ENCODE measurements around the gene CCDC87. TPM values are rescaled to one million over a fixed set of nuclear protein-coding genes. Genes with fewer than 3 reads are reported as not detected.

The CCDC87 gene
- total RNA-seq, 1 experiment from 2014 or later, result 1.1 TPM

DNA sequence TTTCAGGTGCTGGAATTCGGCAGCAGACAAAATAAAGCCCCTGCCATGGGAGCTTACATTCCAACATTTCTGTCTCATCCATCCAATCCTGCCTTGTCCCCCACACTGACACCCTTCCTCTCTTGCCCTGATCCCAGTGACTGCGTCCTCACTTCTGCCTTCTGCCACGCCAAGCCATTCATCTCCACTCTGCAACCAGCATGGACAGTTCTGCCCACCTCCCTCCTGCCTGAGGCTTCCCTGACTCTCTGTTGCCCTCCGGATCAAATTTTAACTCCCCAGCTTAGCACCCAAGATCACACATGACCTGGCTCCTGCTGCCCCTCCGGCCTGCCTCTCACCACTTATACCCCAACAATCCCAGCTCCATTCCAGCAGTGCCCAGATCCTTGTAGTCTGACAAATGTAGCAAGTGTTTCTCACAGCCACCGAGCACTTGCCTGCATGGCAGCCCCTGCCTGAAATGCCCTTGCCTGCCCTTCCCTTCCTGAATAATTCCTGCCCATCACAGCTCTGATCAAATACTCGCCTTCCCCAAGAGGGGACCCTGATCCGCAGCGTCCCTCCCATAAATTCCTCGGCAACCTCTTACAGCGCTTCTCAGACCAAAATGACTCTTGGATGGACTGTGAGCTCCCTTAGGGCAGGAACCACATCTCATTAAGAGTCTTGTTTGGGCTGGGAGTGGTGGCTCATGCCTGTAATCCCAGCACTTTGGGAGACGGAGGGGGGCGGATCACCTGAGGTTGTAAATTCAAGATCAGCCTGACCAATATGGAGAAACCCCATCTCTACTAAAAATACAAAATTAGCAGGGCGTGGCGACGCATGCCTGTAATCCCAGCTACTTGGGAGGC lies 43.9 kb downstream of the CCDC87 start:
- no peak overlapping the region for H3K23ac ChIP-seq (ENCODE audit: insufficient read length, low read depth, low read length)
- H2BK15ac ChIP-seq (ENCODE audit: low read depth, low read length), result no peak overlapping the region
- no peak overlapping the region for H3T11ph ChIP-seq (ENCODE audit: low read length)
- H3K36me3 Mint-ChIP-seq (ENCODE audit: insufficient read depth in 1 of 3, low read depth in 3 of 3), result peaks cover 2 to 30% (median 21%) of the 10 kb centered on the region in 3 experiments; a peak in 6 of 7 replicates
- no peak overlapping the region for H2AK5ac ChIP-seq (ENCODE audit: insufficient read length, low read length)
- no peaks in the 10 kb centered on the region; the same call in 1 of the 2 replicates for H3K27me3 Mint-ChIP-seq (ENCODE audit: low read depth)
- no peak overlapping the region for H2BK12ac ChIP-seq (ENCODE audit: insufficient read length, low read depth, low read length)
- no peaks in the 10 kb centered on the region for H3K23me2 ChIP-seq (ENCODE audit: insufficient read length, low read depth, low read length, poor library complexity, severe bottlenecking)
- no peaks in the 10 kb centered on the region for H3K9me3 ChIP-seq (ENCODE audit: control insufficient read depth, low read depth, low read length)
- H4K20me1 ChIP-seq (ENCODE audit: control insufficient read depth, insufficient read depth, insufficient read length), result no peaks in the 10 kb centered on the region
- no peak overlapping the region for H3K4ac ChIP-seq (ENCODE audit: low read depth, low read length)
- H3K9ac ChIP-seq (ENCODE audit: extremely low read depth, insufficient read length, low read length), result no peak overlapping the region
- peak overlapping the region in 2 of 3 experiments; percentile 54 to 77; a peak in 3 of 7 replicates for H3K27ac Mint-ChIP-seq
- peaks cover 29 to 30% of the 10 kb centered on the region in 2 experiments for H3K4me1 Mint-ChIP-seq
- TF ChIP-seq, protein P1, sequence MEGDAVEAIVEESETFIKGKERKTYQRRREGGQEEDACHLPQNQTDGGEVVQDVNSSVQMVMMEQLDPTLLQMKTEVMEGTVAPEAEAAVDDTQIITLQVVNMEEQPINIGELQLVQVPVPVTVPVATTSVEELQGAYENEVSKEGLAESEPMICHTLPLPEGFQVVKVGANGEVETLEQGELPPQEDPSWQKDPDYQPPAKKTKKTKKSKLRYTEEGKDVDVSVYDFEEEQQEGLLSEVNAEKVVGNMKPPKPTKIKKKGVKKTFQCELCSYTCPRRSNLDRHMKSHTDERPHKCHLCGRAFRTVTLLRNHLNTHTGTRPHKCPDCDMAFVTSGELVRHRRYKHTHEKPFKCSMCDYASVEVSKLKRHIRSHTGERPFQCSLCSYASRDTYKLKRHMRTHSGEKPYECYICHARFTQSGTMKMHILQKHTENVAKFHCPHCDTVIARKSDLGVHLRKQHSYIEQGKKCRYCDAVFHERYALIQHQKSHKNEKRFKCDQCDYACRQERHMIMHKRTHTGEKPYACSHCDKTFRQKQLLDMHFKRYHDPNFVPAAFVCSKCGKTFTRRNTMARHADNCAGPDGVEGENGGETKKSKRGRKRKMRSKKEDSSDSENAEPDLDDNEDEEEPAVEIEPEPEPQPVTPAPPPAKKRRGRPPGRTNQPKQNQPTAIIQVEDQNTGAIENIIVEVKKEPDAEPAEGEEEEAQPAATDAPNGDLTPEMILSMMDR (conservative IDR thresholded peaks at IDR 0.05), result no peak
- DNase-seq, result no peak
- H3K9me3 Mint-ChIP-seq, result no peaks in the 10 kb centered on the region; a peak in 1 of 5 replicates
- no peaks in the 10 kb centered on the region for H3K4me1 ChIP-seq (ENCODE audit: insufficient read depth, low read length)
- H3K14ac ChIP-seq (ENCODE audit: insufficient read depth, low read length), result no peak overlapping the region
- H4K8ac ChIP-seq (replicated peaks; ENCODE audit: insufficient read length, low read depth, low read length), result no peak overlapping the region
- no peak overlapping the region for H4K5ac ChIP-seq (ENCODE audit: insufficient read length, low read depth, low read length)
- H2AFZ ChIP-seq (ENCODE audit: low read length), result no peak overlapping the region
- no peak overlapping the region for H2BK5ac ChIP-seq (ENCODE audit: insufficient read length, low read length)
- WGBS (ENCODE audit: extremely low coverage, insufficient read length, low lambda C conversion rate), result no CpG with 5 or more reads among the region's 16 CpGs
- H3K79me2 ChIP-seq (ENCODE audit: insufficient read depth, low read length), result no peaks in the 10 kb centered on the region
- H3K79me1 ChIP-seq (ENCODE audit: insufficient read depth, low read depth, low read length, poor library complexity, severe bottlenecking), result no peaks in the 10 kb centered on the region
- H4K91ac ChIP-seq (ENCODE audit: insufficient read length, low read depth, low read length), result no peak overlapping the region
- no peak overlapping the region for H3K27ac ChIP-seq (ENCODE audit: insufficient read length, low read depth, low read length)
- H3K4me2 ChIP-seq (ENCODE audit: insufficient read depth, insufficient read length, low read length), result no peak overlapping the region
- H3K18ac ChIP-seq (ENCODE audit: insufficient read length, low read depth, low read length), result no peak overlapping the region
- no peak overlapping the region for H2BK120ac ChIP-seq (ENCODE audit: low read depth, low read length, poor library complexity, severe bottlenecking)
- H2BK20ac ChIP-seq (ENCODE audit: low read depth, low read length, poor library complexity, severe bottlenecking), result no peak overlapping the region
- peak overlapping the region; percentile 4 to 47 for H3K4me3 Mint-ChIP-seq
- no peak overlapping the region for H3K56ac ChIP-seq (ENCODE audit: insufficient read length, low read depth, low read length)
- H3K27me3 ChIP-seq (ENCODE audit: insufficient read depth, low read length), result no peaks in the 10 kb centered on the region

All from H9 (cell line).